Neural cell (in vitro differentiated cells): ENCODE data around the gene MPPED2. TPM values are rescaled to one million over a fixed set of nuclear protein-coding genes. Genes with fewer than 3 reads are reported as not detected.

ENCODE experiments used
- H2AFZ ChIP-seq: fragments of 200-600, 300-800 bp; sonication (generic), shearing (Covaris generic); 2 replicates; pipeline ENCODE4 v1.6.0; 2014; ENCODE audit warnings: low read depth, mild to moderate bottlenecking, antibody characterized with exemption, low read length, moderate library complexity
- H3F3A ChIP-seq: fragments of 200-600 bp; shearing (Covaris generic); 2 replicates; pipeline ENCODE4 v1.6.1; 2016; ENCODE audit warnings: mild to moderate bottlenecking, moderate library complexity, mixed read lengths, antibody characterized with exemption, low read length; ENCODE audit not compliant: insufficient read depth, poor library complexity, severe bottlenecking
- H3K27ac ChIP-seq: fragments of 200-600, 300-800 bp; sonication (generic), shearing (Covaris generic); 2 replicates; pipeline ENCODE4 v1.5.1; 2014; ENCODE audit warnings: mild to moderate bottlenecking, low read length, moderate library complexity
- H3K27me3 ChIP-seq: fragments of 300-800, 200-600 bp; sonication (generic), shearing (Covaris generic); 2 replicates; pipeline ENCODE4 v1.6.0; 2014; ENCODE audit warnings: mild to moderate bottlenecking, low read depth, low read length, moderate library complexity; ENCODE audit not compliant: insufficient read depth
- H3K36me3 ChIP-seq: fragments of 300-800, 200-600 bp; sonication (generic), shearing (Covaris generic); 2 replicates; pipeline ENCODE4 v1.5.1; 2014; ENCODE audit warnings: mild to moderate bottlenecking, antibody characterized with exemption, low read length, moderate library complexity; ENCODE audit not compliant: insufficient read depth
- H3K4me2 ChIP-seq: fragments of 300-800, 200-600 bp; sonication (generic), shearing (Covaris generic); 2 replicates; pipeline ENCODE4 v1.6.0; 2014; ENCODE audit warnings: mild to moderate bottlenecking, low read length
- H3K4me3 ChIP-seq: fragments of 300-800, 200-600 bp; sonication (generic), shearing (Covaris generic); 2 replicates; pipeline ENCODE4 v1.5.1; 2014; ENCODE audit warnings: mild to moderate bottlenecking, low read length, moderate library complexity
- H3K79me2 ChIP-seq: fragments of 200-600 bp; shearing (Covaris generic); replicated peaks from 2 replicates; pipeline ENCODE4 v1.6.0; 2014; ENCODE audit warnings: mild to moderate bottlenecking, low read length, moderate library complexity; ENCODE audit not compliant: insufficient read depth
- H3K9ac ChIP-seq: fragments of 300-800, 200-600 bp; sonication (generic), shearing (Covaris generic); 2 replicates; pipeline ENCODE4 v1.6.1; 2016; ENCODE audit warnings: mild to moderate bottlenecking, low read length, mixed read lengths
- H3K9me2 ChIP-seq: fragments of 200-600 bp; shearing (Covaris generic); 2 replicates; pipeline ENCODE4 v1.6.1; 2016; ENCODE audit warnings: mild to moderate bottlenecking, low read length, mixed read lengths; ENCODE audit not compliant: insufficient read depth
- H3K9me3 ChIP-seq: fragments of 200-600, 300-800 bp; sonication (generic), shearing (Covaris generic); 2 replicates; pipeline ENCODE4 v1.6.1; 2016; ENCODE audit warnings: mild to moderate bottlenecking, mixed run types, low read length, moderate library complexity, mixed read lengths
- H4K20me1 ChIP-seq: fragments of 200-600 bp; shearing (Covaris generic); 2 replicates; pipeline ENCODE4 v1.6.1; 2016; ENCODE audit warnings: mild to moderate bottlenecking, mixed run types; ENCODE audit not compliant: insufficient read depth
- CTCF ChIP-seq: fragments of 450-650 bp; IDR thresholded peaks from 2 replicates; pipeline ENCODE4 v1.5.1; 2014; ENCODE audit warnings: antibody characterized with exemption, mild to moderate bottlenecking, moderate library complexity; ENCODE audit not compliant: poor library complexity, severe bottlenecking
- EP300 ChIP-seq: fragments of 450-650 bp; conservative IDR thresholded peaks from 2 replicates; pipeline ENCODE4 v1.6.1; 2014; ENCODE audit warnings: antibody characterized with exemption, mild to moderate bottlenecking, moderate library complexity; ENCODE audit not compliant: poor library complexity, severe bottlenecking
- EZH2 ChIP-seq: fragments of 200-600, 300-800 bp; shearing (Covaris generic), sonication (generic); IDR thresholded peaks from 2 replicates; pipeline ENCODE4 v1.6.1; 2014; ENCODE audit warnings: antibody characterized with exemption, low read length, borderline replicate concordance, mild to moderate bottlenecking; ENCODE audit not compliant: insufficient read depth, poor library complexity, severe bottlenecking
- MXI1 ChIP-seq: fragments of 450-650 bp; conservative IDR thresholded peaks from 2 replicates; pipeline ENCODE4 v1.6.1; 2014; ENCODE audit warnings: antibody characterized with exemption, mild to moderate bottlenecking; ENCODE audit not compliant: poor library complexity, severe bottlenecking
- POLR2AphosphoS5 ChIP-seq: IDR thresholded peaks from 2 replicates; pipeline ENCODE4 v1.6.1; 2012
- RAD21 ChIP-seq: fragments of 450-650 bp; conservative IDR thresholded peaks from 2 replicates; pipeline ENCODE4 v1.6.1; 2014; ENCODE audit warnings: antibody characterized with exemption, mild to moderate bottlenecking, moderate library complexity
- REST ChIP-seq: IDR thresholded peaks from 2 replicates; pipeline ENCODE4 v1.6.1; 2012; ENCODE audit warnings: borderline replicate concordance
- SMC3 ChIP-seq: fragments of 450-650 bp; conservative IDR thresholded peaks from 2 replicates; pipeline ENCODE4 v1.6.1; 2014; ENCODE audit warnings: antibody characterized with exemption, mild to moderate bottlenecking, moderate library complexity; ENCODE audit not compliant: poor library complexity
- TAF1 ChIP-seq: IDR thresholded peaks from 2 replicates; pipeline ENCODE4 v1.6.1; 2012; ENCODE audit warnings: low read depth
- polyA plus RNA-seq: library from polyadenylated mRNA; depleted of rRNA; stranded (reverse); fragments of >200 nt; gene quantifications from 2 replicates; pipeline ENCODE4 v1.2.3, GENCODE V29; 2014

MPPED2 gene
- polyA plus RNA-seq, 1 donor from 2014 or later, result 99.7 TPM

GRCh38 chr11:30549565-30549964 lies 36.6 kb downstream of the MPPED2 start:
- Histone ChIP-seq H3F3A (no peaks in the 10 kb centered on the region), H3K27ac (no peak overlapping the region), H3K79me2 (peaks cover 43% of the 10 kb centered on the region), H3K9me3 (no peaks in the 10 kb centered on the region), H3K36me3 (no peaks in the 10 kb centered on the region), H3K27me3 (no peaks in the 10 kb centered on the region), H3K4me3 (no peak overlapping the region), H3K4me2 (no peak overlapping the region), H2AFZ (no peak overlapping the region), H4K20me1 (no peaks in the 10 kb centered on the region), H3K9ac (no peak overlapping the region), H3K9me2 (no peaks in the 10 kb centered on the region)
- TF ChIP-seq CTCF, result no peak

- TF ChIP-seq SMC3 (no peak), CTCF (no peak)
- no peaks in the 10 kb centered on the region for H4K20me1 ChIP-seq
- no peaks in the 10 kb centered on the region for H3K9me3 ChIP-seq
- no peak overlapping the region for H3K9ac ChIP-seq
- no peak overlapping the region for H3K4me3 ChIP-seq
- H3K9me2 ChIP-seq, result no peaks in the 10 kb centered on the region
- no peaks in the 10 kb centered on the region for H3K27me3 ChIP-seq
- H3F3A ChIP-seq, result no peaks in the 10 kb centered on the region
- no peak overlapping the region for H3K27ac ChIP-seq
- H3K36me3 ChIP-seq, result no peaks in the 10 kb centered on the region
- peaks cover 50% of the 10 kb centered on the region for H3K79me2 ChIP-seq
- no peak overlapping the region for H3K4me2 ChIP-seq
- no peak overlapping the region for H2AFZ ChIP-seq
Observed at GRCh38 chr11:30546334-30546733, 39.8 kb downstream of the MPPED2 start.

- Histone ChIP-seq H3K27ac (no peak overlapping the region), H3K9ac (no peak overlapping the region), H3F3A (no peaks in the 10 kb centered on the region), H3K4me2 (no peak overlapping the region), H3K4me3 (no peak overlapping the region), H4K20me1 (no peaks in the 10 kb centered on the region), H3K27me3 (no peaks in the 10 kb centered on the region), H3K9me2 (no peaks in the 10 kb centered on the region), H3K36me3 (no peaks in the 10 kb centered on the region), H2AFZ (no peak overlapping the region), H3K9me3 (no peaks in the 10 kb centered on the region), H3K79me2 (peaks cover 50% of the 10 kb centered on the region)
- TF ChIP-seq POLR2AphosphoS5 (no peak), SMC3 (no peak), TAF1 (no peak), CTCF (no peak), EP300 (no peak), MXI1 (no peak), EZH2 (no peak), RAD21 (no peak), REST (no peak)
Observed at GRCh38 chr11:30545507-30545906, 40.6 kb downstream of the MPPED2 start.
